Measurements from ENCODE around the gene SPAST. TPM values are rescaled to one million over a fixed set of nuclear protein-coding genes. Genes with fewer than 3 reads are reported as not detected.
A peak's percentile ranks its signal among the peaks of the same experiment; 100 is the strongest.

The SPAST gene
- total and polyA plus RNA-seq, 2 of the 13 experiments (the other 11 are each of a cell fraction or from before 2014, with no cell fraction given), result 11.5 to 40.4 TPM

DNA sequence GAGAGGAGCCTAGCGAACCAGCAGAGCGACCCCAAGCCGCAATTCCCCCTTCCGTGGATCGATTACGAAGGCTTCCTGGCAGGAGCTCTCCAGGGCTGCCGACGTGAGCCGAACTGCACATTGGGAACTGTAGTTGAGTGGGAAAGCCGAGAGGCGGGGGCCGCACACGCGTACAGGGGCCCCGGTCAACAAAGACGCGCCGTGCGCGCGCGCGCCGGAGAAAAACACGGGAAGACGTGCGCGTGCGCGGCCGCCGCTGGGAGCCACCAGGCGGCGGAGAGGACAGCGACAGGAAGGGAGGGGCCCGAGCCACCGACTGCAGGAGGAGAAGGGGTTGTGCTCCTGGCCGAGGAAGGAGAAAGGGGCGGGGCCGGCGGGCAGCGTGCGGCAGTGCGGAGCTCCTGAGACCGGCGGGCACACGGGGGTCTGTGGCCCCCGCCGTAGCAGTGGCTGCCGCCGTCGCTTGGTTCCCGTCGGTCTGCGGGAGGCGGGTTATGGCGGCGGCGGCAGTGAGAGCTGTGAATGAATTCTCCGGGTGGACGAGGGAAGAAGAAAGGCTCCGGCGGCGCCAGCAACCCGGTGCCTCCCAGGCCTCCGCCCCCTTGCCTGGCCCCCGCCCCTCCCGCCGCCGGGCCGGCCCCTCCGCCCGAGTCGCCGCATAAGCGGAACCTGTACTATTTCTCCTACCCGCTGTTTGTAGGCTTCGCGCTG, at the start of gene SPAST (continued):
- TF ChIP-seq ZNF33B (CRISPR knock-in tag; IDR thresholded peaks at IDR 0.05) (peak; percentile 61; the same call in 1 of the 2 replicates), ATAD3A (CRISPR knock-in tag; IDR thresholded peaks at IDR 0.05) (no peak), CEBPB (IDR thresholded peaks at IDR 0.05; ENCODE audit: borderline replicate concordance, low read depth, low read length) (no peak), ZFP36 (IDR thresholded peaks at IDR 0.05; ENCODE audit: borderline replicate concordance, low read depth, low read length, partially characterized antibody) (no peak), ZNF501 (CRISPR knock-in tag; IDR thresholded peaks at IDR 0.05) (peak; percentile 95), ZNF12 (CRISPR knock-in tag; IDR thresholded peaks at IDR 0.05) (0 out of 2 replicates have a peak, but pooled peaks have one; percentile 30)
- TF ChIP-seq, protein P1, sequence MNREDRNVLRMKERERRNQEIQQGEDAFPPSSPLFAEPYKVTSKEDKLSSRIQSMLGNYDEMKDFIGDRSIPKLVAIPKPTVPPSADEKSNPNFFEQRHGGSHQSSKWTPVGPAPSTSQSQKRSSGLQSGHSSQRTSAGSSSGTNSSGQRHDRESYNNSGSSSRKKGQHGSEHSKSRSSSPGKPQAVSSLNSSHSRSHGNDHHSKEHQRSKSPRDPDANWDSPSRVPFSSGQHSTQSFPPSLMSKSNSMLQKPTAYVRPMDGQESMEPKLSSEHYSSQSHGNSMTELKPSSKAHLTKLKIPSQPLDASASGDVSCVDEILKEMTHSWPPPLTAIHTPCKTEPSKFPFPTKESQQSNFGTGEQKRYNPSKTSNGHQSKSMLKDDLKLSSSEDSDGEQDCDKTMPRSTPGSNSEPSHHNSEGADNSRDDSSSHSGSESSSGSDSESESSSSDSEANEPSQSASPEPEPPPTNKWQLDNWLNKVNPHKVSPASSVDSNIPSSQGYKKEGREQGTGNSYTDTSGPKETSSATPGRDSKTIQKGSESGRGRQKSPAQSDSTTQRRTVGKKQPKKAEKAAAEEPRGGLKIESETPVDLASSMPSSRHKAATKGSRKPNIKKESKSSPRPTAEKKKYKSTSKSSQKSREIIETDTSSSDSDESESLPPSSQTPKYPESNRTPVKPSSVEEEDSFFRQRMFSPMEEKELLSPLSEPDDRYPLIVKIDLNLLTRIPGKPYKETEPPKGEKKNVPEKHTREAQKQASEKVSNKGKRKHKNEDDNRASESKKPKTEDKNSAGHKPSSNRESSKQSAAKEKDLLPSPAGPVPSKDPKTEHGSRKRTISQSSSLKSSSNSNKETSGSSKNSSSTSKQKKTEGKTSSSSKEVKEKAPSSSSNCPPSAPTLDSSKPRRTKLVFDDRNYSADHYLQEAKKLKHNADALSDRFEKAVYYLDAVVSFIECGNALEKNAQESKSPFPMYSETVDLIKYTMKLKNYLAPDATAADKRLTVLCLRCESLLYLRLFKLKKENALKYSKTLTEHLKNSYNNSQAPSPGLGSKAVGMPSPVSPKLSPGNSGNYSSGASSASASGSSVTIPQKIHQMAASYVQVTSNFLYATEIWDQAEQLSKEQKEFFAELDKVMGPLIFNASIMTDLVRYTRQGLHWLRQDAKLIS (CRISPR knock-in tag; IDR thresholded peaks at IDR 0.05), result no peak
- TF ChIP-seq, protein P2, sequence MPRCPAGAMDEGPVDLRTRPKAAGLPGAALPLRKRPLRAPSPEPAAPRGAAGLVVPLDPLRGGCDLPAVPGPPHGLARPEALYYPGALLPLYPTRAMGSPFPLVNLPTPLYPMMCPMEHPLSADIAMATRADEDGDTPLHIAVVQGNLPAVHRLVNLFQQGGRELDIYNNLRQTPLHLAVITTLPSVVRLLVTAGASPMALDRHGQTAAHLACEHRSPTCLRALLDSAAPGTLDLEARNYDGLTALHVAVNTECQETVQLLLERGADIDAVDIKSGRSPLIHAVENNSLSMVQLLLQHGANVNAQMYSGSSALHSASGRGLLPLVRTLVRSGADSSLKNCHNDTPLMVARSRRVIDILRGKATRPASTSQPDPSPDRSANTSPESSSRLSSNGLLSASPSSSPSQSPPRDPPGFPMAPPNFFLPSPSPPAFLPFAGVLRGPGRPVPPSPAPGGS (CRISPR knock-in tag; IDR thresholded peaks at IDR 0.05), result peak; percentile 66; the same call in 1 of the 2 replicates
- TF ChIP-seq, protein P3, sequence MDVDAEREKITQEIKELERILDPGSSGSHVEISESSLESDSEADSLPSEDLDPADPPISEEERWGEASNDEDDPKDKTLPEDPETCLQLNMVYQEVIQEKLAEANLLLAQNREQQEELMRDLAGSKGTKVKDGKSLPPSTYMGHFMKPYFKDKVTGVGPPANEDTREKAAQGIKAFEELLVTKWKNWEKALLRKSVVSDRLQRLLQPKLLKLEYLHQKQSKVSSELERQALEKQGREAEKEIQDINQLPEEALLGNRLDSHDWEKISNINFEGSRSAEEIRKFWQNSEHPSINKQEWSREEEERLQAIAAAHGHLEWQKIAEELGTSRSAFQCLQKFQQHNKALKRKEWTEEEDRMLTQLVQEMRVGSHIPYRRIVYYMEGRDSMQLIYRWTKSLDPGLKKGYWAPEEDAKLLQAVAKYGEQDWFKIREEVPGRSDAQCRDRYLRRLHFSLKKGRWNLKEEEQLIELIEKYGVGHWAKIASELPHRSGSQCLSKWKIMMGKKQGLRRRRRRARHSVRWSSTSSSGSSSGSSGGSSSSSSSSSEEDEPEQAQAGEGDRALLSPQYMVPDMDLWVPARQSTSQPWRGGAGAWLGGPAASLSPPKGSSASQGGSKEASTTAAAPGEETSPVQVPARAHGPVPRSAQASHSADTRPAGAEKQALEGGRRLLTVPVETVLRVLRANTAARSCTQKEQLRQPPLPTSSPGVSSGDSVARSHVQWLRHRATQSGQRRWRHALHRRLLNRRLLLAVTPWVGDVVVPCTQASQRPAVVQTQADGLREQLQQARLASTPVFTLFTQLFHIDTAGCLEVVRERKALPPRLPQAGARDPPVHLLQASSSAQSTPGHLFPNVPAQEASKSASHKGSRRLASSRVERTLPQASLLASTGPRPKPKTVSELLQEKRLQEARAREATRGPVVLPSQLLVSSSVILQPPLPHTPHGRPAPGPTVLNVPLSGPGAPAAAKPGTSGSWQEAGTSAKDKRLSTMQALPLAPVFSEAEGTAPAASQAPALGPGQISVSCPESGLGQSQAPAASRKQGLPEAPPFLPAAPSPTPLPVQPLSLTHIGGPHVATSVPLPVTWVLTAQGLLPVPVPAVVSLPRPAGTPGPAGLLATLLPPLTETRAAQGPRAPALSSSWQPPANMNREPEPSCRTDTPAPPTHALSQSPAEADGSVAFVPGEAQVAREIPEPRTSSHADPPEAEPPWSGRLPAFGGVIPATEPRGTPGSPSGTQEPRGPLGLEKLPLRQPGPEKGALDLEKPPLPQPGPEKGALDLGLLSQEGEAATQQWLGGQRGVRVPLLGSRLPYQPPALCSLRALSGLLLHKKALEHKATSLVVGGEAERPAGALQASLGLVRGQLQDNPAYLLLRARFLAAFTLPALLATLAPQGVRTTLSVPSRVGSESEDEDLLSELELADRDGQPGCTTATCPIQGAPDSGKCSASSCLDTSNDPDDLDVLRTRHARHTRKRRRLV (CRISPR knock-in tag; IDR thresholded peaks at IDR 0.05), result peak; percentile 75
- TF ChIP-seq, protein P4, sequence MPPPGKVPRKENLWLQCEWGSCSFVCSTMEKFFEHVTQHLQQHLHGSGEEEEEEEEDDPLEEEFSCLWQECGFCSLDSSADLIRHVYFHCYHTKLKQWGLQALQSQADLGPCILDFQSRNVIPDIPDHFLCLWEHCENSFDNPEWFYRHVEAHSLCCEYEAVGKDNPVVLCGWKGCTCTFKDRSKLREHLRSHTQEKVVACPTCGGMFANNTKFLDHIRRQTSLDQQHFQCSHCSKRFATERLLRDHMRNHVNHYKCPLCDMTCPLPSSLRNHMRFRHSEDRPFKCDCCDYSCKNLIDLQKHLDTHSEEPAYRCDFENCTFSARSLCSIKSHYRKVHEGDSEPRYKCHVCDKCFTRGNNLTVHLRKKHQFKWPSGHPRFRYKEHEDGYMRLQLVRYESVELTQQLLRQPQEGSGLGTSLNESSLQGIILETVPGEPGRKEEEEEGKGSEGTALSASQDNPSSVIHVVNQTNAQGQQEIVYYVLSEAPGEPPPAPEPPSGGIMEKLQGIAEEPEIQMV (CRISPR knock-in tag; IDR thresholded peaks at IDR 0.05; ENCODE audit: low read depth), result 0 out of 2 replicates have a peak, but pooled peaks have one; percentile 87
- TF ChIP-seq, protein P5, sequence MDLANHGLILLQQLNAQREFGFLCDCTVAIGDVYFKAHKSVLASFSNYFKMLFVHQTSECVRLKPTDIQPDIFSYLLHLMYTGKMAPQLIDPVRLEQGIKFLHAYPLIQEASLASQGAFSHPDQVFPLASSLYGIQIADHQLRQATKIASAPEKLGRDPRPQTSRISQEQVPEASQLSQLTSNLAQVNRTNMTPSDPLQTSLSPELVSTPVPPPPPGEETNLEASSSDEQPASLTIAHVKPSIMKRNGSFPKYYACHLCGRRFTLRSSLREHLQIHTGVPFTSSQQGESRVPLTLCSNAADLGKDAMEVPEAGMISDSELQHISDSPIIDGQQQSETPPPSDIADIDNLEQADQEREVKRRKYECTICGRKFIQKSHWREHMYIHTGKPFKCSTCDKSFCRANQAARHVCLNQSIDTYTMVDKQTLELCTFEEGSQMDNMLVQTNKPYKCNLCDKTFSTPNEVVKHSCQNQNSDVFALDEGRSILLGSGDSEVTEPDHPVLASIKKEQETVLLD (CRISPR knock-in tag; IDR thresholded peaks at IDR 0.05; ENCODE audit: low read depth), result peak; percentile 87
- TF ChIP-seq, protein P6, sequence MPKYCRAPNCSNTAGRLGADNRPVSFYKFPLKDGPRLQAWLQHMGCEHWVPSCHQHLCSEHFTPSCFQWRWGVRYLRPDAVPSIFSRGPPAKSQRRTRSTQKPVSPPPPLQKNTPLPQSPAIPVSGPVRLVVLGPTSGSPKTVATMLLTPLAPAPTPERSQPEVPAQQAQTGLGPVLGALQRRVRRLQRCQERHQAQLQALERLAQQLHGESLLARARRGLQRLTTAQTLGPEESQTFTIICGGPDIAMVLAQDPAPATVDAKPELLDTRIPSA (CRISPR knock-in tag; IDR thresholded peaks at IDR 0.05; ENCODE audit: borderline replicate concordance), result no peak; the same call in 1 of the 2 replicates

Measured in HepG2 (cell line).